Neuron (in vitro differentiated cells): Measurements from ENCODE around the gene MAPKAP1.

Experiments
- H2AFZ ChIP-seq: one replicate; pipeline ENCODE4 v1.6.1; 2013; ENCODE audit warnings: low read depth, mild to moderate bottlenecking, inconsistent platforms, low read length, moderate library complexity
- H3K27me3 ChIP-seq: one replicate; pipeline ENCODE4 v1.6.1; 2013; ENCODE audit warnings: low read length; ENCODE audit not compliant: insufficient read depth
- H3K36me3 ChIP-seq: one replicate; pipeline ENCODE4 v1.6.1; 2013; ENCODE audit warnings: low read length; ENCODE audit not compliant: insufficient read depth
- H3K4me1 ChIP-seq: one replicate; pipeline ENCODE4 v1.6.1; 2013; ENCODE audit warnings: low read length; ENCODE audit not compliant: insufficient read depth
- H3K4me3 ChIP-seq: 2 replicates; pipeline ENCODE4 v1.5.1; 2013; ENCODE audit warnings: mild to moderate bottlenecking, low read length, moderate library complexity
- H3K9me3 ChIP-seq: one replicate; pipeline ENCODE4 v1.6.1; 2013; ENCODE audit warnings: low read length

Gene MAPKAP1

DNA sequence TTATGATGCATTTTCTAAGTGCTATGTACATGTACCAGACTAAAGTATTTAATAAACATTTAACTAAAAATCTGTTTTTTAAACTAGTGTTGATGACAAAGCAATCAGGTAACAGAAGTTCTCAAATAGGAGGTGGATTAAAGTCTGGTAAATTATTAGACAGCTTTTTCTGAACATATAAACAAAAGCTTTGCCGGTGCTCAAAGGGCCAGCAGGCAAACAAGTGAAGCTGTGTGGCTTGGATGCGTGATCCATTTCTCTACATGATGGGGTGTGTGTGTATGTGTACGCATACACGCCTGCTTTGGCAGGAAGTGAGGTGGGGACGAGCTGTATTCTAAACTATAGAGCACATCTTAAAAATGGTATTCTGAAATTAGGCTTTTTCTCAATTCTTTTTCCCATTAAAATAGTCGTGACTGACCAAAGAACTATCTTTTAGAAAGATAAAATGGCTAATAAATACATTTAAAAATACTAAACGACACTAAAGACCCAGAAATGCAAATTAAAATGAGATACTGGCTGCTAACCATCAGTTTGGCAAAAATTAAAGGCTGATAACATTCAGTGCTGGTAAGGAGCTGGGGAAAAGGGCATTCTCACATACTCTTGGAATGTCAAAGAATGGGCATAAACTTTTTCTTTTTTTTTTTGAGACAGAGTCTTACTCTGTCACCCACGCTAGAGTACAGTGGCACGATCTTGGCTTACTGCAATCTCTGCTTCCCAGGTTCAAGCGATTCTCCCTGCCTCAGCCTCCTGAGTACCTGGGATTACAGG, 174.0 kb downstream of the MAPKAP1 start:
- Histone ChIP-seq H2AFZ (no peak overlapping the region), H3K9me3 (no peaks in the 10 kb centered on the region)

DNA sequence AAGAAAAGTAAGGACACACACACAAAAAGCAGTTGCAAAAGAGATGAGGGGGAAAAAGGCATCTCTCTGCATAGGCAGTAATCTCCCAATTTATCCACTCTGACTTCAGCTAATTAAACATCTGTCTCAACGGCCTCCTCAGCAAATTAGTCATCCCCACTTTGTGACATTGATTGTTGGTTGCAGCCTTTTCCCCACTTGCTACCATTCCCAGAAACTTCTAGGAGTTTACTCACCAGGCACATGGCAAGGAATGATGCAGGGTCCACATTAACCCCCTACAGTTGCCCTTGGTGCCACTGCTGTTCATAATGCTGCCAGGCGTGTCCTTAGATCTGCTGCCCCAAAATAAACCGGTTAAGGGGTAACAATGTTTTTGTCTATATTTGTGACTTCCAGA, 174.6 kb downstream of the MAPKAP1 start:
- no peak overlapping the region for H3K4me3 ChIP-seq
- H3K27me3 ChIP-seq, result no peaks in the 10 kb centered on the region
- peaks cover 4% of the 10 kb centered on the region for H3K36me3 ChIP-seq
- H2AFZ ChIP-seq, result no peak overlapping the region
- H3K9me3 ChIP-seq, result no peaks in the 10 kb centered on the region
- no peaks in the 10 kb centered on the region for H3K4me1 ChIP-seq

More for the DNA sequence above, 174.0 kb downstream of the MAPKAP1 start:
- Histone ChIP-seq H3K27me3 (no peaks in the 10 kb centered on the region), H3K36me3 (peaks cover 4% of the 10 kb centered on the region), H3K4me1 (no peaks in the 10 kb centered on the region), H3K4me3 (no peak overlapping the region)

DNA sequence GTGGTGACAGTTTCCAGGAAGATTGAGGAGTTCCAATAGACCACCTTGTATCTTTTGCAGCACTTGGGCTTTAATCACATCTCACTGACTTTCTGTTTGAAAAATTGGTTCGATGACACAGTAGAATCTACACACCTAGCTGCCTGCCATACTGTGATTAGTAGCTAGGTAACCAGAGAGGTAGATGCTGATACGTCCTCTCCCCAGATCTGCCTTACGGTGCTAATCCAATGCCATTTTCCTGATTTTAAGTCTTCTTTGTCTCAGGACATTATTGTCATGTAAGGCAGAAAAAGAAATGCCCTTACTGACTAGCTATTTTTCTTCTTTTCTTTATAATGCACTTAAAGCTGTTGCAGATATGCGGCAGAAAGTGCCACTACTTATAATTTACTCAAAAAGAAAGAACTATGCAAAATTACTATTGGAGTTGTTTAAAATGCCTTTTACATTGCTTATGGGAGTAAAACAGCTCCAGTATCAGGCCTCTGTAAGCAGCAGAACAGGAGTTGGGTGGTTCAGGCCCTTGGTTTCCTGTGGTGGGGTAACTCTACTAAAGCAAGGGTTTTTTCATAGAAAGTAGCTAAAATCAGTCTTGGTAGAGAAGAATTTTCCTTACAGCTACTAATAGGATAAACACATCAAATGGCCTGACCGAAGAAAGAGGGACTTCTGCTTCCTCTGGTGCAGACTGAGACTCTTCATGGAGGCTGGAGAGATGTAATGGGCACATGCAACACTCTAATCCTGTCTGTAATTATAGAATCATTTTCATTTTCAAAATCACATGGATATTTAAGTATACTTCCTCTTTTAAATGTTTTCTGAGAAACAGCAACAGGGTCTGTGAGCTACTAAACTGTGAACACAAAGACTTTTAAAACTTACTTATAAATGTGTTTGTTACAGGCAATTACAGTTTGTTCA, 177.2 kb downstream of the MAPKAP1 start:
- Histone ChIP-seq H3K4me1 (peaks cover 3% of the 10 kb centered on the region), H3K36me3 (peaks cover 4% of the 10 kb centered on the region), H3K9me3 (no peaks in the 10 kb centered on the region), H3K4me3 (no peak overlapping the region), H3K27me3 (no peaks in the 10 kb centered on the region), H2AFZ (no peak overlapping the region)

DNA sequence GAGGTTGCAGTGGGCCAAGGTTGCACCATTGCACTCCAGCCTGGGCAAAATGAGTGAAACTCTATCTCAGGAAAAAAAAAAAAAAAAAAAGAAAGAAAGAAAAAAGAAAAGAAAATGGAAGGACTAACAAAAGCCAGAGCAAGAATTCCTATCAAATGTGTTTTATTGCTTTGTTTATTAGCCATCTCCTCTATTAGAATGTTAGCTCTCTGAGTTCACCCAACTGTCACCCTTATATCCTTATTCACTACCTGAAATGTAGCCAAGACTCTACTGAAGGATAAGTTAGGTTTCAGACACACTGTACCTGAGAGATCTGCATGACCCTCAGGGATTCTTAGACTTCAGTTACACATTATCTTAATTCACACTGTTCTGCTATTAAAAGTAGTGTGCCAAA, 177.9 kb downstream of the MAPKAP1 start:
- no peaks in the 10 kb centered on the region for H3K27me3 ChIP-seq
- H3K4me1 ChIP-seq, result peaks cover 10% of the 10 kb centered on the region
- no peak overlapping the region for H3K4me3 ChIP-seq
- H3K9me3 ChIP-seq, result no peaks in the 10 kb centered on the region
- H3K36me3 ChIP-seq, result no peaks in the 10 kb centered on the region
- H2AFZ ChIP-seq, result no peak overlapping the region

DNA sequence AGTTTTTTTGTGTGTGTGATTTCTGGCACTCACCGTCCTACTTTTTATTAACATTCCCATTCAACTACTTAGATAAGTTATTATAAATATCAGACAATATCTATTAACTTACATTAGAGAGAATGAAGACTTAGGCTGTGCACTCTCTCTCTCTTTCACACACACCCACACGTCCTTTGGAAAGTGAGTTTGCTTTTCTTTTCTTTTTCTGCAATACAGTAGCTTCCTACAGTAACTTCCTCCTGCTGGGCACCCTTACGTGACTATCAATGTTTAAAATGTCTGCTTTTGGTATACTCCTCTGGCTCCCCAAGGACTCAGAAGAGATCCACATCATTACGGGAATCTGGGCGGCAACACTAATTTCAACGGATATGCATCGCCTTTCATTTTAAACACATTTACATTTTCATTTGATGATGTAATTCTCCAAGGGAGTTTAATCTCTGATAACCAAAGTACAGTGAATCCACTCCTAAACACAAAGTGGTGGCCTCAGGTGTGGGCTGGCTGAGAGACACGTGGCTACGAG, 179.5 kb downstream of the MAPKAP1 start:
- Histone ChIP-seq H3K9me3 (no peaks in the 10 kb centered on the region), H3K4me1 (peaks cover 10% of the 10 kb centered on the region), H3K36me3 (no peaks in the 10 kb centered on the region), H2AFZ (no peak overlapping the region), H3K4me3 (no peak overlapping the region), H3K27me3 (no peaks in the 10 kb centered on the region)

DNA sequence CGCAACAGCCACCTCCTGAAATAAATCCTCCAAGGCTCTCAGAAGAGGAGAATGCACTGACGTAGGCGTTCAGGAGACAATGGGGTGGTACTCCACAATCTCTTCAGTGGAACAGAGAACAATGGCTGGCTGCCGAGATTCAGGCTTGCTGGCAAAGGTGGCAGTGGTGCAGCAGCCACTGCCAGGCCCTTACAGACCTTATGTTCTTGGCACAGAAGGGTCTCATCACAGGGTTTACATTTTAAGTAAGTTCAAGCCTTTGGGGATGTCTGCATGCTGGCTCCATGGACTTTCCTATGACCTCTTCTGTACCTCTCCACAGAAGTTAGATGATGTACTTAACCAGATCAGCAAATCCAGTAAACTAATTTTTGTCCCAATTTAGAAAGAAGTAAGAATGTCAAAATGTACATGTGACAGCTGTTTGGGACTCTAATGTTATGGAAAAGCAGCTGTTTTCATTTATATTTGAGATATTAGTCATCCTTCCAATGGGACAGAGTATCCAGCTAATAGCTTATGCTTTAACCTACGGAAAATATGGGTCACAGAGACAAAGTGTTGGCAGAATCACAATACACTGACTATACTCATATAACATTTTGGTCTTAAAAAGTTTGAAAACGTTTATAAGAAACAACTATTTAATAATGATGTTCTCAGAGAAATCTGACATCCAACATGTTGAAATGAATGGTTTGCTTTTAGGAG, 180.9 kb downstream of the MAPKAP1 start:
- Histone ChIP-seq H3K36me3 (no peaks in the 10 kb centered on the region), H3K9me3 (no peaks in the 10 kb centered on the region), H2AFZ (no peak overlapping the region), H3K27me3 (no peaks in the 10 kb centered on the region), H3K4me1 (peaks cover 10% of the 10 kb centered on the region), H3K4me3 (no peak overlapping the region)

DNA sequence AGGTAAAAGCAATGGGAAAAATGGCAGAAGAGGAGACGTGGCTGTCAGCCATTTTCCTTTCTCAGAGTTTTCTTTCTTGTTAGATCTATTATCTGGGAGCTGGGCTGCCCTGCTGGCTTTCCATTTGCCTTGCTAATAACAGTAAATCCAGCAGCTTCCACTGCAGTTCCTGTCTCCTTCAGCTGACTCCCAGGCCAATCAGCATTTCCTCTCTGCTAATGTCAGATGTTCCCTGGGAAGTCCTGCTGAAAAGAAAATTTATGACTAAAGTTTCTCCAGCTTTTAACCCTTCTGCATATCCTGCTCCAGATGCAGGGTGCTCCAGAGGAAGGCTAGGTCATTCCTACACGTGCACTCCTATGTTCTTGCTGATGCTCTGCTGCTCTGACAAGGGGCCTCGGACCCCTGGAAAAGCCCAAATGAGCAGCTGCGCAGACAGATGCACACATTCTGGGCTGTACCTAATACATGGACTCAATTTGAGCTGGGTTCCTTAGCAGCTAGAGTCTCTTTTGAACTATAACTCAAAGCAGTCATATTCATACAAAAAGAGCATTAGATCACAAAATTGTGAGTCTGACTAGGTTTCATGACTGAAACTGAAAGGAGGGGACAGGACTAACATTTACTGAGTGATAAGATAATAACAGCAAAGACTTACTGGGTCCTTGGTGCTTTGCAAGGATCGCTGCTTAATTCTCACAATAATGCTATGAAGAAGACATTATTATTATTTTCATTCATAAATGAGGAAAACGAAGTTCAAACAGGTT, 182.2 kb downstream of the MAPKAP1 start:
- Histone ChIP-seq H3K9me3 (no peaks in the 10 kb centered on the region), H3K4me3 (no peak overlapping the region), H2AFZ (no peak overlapping the region), H3K36me3 (peaks cover 5% of the 10 kb centered on the region), H3K27me3 (no peaks in the 10 kb centered on the region), H3K4me1 (peaks cover 10% of the 10 kb centered on the region)

DNA sequence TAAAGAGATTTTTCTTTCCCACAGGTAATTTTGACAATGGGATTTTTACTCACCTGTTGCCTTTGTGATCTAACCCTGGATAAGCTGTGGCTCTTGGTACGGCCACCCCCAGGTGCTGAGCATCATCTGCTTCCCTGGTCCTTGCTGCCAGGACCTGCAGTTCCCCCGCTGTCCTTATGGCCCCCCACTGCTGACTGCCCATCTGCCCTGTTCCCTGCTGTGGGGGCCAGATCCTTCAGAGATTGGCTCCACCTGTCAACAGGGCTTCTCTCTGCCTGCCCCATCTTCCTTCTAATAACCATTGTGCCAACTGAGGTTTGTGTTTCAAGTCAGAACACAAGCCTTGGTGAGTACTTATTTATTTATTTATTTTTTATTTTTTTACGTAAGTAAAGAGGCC, 183.3 kb downstream of the MAPKAP1 start:
- no peaks in the 10 kb centered on the region for H3K9me3 ChIP-seq

DNA sequence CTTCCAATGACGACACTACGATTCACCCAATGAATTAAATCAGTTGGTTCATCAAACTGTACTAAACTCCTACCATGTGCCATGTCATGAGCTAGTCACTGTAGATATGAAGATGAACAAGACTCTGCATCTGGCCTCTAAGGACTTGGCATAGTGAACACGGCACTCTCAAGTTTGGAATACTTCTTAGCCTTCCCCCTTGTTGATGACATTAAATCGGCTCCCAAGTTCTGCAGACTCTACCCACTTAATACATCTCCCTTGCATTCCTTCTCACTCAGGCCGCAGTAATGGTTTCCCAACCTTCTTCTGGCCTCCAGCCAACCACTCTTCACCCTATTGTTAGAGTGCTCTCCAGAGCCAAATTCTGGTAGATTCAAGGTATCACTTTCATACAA, 184.7 kb downstream of the MAPKAP1 start:
- Histone ChIP-seq H3K4me3 (no peak overlapping the region), H3K36me3 (peaks cover 5% of the 10 kb centered on the region), H3K27me3 (no peaks in the 10 kb centered on the region), H3K9me3 (no peaks in the 10 kb centered on the region), H2AFZ (no peak overlapping the region), H3K4me1 (peaks cover 10% of the 10 kb centered on the region)

More for the DNA sequence above, 183.3 kb downstream of the MAPKAP1 start:
- peaks cover 10% of the 10 kb centered on the region for H3K4me1 ChIP-seq
- peaks cover 5% of the 10 kb centered on the region for H3K36me3 ChIP-seq
- no peak overlapping the region for H3K4me3 ChIP-seq
- H2AFZ ChIP-seq, result no peak overlapping the region
- H3K27me3 ChIP-seq, result no peaks in the 10 kb centered on the region

DNA sequence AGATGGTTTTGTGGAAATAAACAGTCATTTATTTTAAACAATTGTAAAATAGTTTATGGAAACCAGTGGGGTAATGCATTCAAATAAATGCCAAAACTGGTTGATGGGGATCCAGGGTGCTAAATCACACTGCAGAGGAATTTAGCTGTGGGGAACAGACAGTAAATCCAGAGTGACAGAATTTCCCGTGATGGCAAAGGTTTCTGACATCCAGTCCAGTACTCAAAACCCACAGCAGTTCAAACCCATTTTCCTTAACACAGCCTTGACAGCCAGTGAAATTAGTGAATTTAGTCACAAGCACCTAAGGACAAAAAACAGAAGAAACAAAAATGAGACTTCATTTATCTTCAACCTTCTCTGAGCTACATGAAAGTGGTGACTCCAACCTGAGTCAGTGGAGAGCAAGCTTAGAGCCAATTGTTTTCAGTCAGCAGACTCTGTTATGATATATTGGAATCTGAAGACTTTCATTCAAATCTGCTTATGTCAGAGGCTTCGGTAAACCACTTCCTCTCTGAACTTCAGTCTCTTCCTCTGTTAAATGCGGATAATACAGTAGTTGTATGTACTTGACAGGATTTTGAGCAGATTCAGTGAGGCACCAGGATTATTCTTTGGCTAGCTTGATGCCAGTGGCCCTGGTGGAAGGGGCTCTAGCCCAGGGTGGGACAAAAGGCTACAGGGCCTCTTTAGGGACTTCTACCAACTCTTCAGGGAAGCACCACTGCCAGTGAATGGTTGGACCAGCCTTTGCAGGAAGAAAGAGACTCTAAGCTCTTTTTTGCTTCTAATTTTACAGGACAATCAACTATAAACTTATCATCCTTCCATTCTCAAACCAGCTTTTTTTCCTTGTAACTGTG, 185.3 kb downstream of the MAPKAP1 start:
- Histone ChIP-seq H3K27me3 (no peaks in the 10 kb centered on the region), H3K9me3 (no peaks in the 10 kb centered on the region), H2AFZ (no peak overlapping the region), H3K4me3 (no peak overlapping the region), H3K36me3 (peaks cover 5% of the 10 kb centered on the region), H3K4me1 (peaks cover 10% of the 10 kb centered on the region)

DNA sequence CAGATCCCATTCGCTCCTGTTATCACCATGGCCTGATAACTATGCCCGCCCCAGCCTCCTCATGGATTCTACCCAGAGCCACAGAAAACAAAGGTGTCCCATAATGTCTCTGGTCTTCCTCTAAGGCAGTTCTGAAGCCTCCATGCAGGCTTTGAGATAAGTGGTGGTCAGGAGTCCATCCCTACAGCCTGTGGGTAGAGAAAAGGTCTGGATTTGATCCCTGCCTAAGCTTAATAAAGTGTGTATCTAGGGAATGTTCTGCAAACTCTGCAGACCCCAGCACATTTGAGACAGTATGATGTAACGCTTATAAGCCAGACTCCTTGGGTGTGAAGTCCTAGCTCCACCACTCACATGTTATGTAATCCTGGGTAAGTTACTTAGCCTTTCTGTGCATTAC, 187.3 kb downstream of the MAPKAP1 start:
- Histone ChIP-seq H3K9me3 (no peaks in the 10 kb centered on the region), H3K27me3 (no peaks in the 10 kb centered on the region), H3K4me3 (no peak overlapping the region), H2AFZ (no peak overlapping the region), H3K4me1 (peaks cover 16% of the 10 kb centered on the region), H3K36me3 (peaks cover 5% of the 10 kb centered on the region)
